H1 (cell line): ENCODE results near the gene AHI1. TPM values are rescaled to one million over a fixed set of nuclear protein-coding genes. Genes with fewer than 3 reads are reported as not detected.

Experiments
- ATF3 ChIP-seq: IDR thresholded peaks from 2 replicates; pipeline ENCODE4 v1.6.1; 2011; ENCODE audit warnings: low read depth, mild to moderate bottlenecking, low read length; ENCODE audit not compliant: insufficient read depth
- CBX8 ChIP-seq: fragments of 300-800, 300-1000 bp; sonication (generic); IDR thresholded peaks from 2 replicates; pipeline ENCODE4 v1.7.1; 2016; ENCODE audit warnings: low read depth, low read length, borderline replicate concordance
- E2F6 ChIP-seq: IDR thresholded peaks from 2 replicates; pipeline ENCODE4 v1.6.1; 2012; ENCODE audit warnings: inconsistent platforms
- EGR1 ChIP-seq: IDR thresholded peaks from 2 replicates; pipeline ENCODE4 v1.6.1; 2011; ENCODE audit warnings: low read depth, low read length, borderline replicate concordance
- EP300 ChIP-seq, 2 experiments: IDR thresholded peaks; 1 replicate in 1 of 2; 2 replicates in 1 of 2; pipeline ENCODE4 v1.6.1; 2011 to 2012; ENCODE audit warnings: low read depth in 2 of 2, low read length in 2 of 2, mild to moderate bottlenecking in 2 of 2, borderline replicate concordance in 1 of 2, inconsistent platforms in 1 of 2, moderate library complexity in 1 of 2
- MAX ChIP-seq: IDR thresholded peaks from 2 replicates; pipeline ENCODE4 v1.6.1; 2012; ENCODE audit warnings: inconsistent platforms
- PHF8 ChIP-seq: fragments of 200-600 bp; sonication (generic); conservative IDR thresholded peaks from 2 replicates; pipeline ENCODE4 v1.7.1; 2012; ENCODE audit warnings: low read depth, mild to moderate bottlenecking, inconsistent platforms, low read length, moderate library complexity
- RXRA ChIP-seq: IDR thresholded peaks from 2 replicates; pipeline ENCODE4 v1.6.1; 2011; ENCODE audit warnings: low read depth, mild to moderate bottlenecking, low read length, moderate library complexity; ENCODE audit not compliant: insufficient read depth
- SAP30 ChIP-seq: fragments of 300-600 bp; sonication (generic); IDR thresholded peaks from 2 replicates; pipeline ENCODE4 v1.7.1; 2012; ENCODE audit warnings: low read length, moderate library complexity, mild to moderate bottlenecking, inconsistent platforms; ENCODE audit not compliant: insufficient read depth, insufficient replicate concordance
- SP2 ChIP-seq: IDR thresholded peaks from 2 replicates; pipeline ENCODE4 v1.6.1; 2012; ENCODE audit warnings: mild to moderate bottlenecking, low read length, inconsistent platforms
- TAF1 ChIP-seq: IDR thresholded peaks from 2 replicates; pipeline ENCODE4 v1.6.1; 2011; ENCODE audit warnings: mild to moderate bottlenecking, low read depth, low read length
- YY1 ChIP-seq: IDR thresholded peaks from 2 replicates; pipeline ENCODE4 v1.6.1; 2011; ENCODE audit warnings: low read depth, mild to moderate bottlenecking, low read length
- polyA plus RNA-seq, 7 experiments: library from polyadenylated mRNA; depleted of rRNA in 3 of 7; stranded (reverse) in 5 of 7; unstranded in 2 of 7; fragments of >200 nt in 5 of 7; fragments of 200-250 nt in 2 of 7; gene quantifications; 1 replicate in 5 of 7; 2 replicates in 1 of 7; 4 replicates in 1 of 7; pipeline versions ENCODE4 v1.2.1 to v1.2.3, GENCODE V29; 2011 to 2013; ENCODE audit warnings: missing spikeins in 2 of 7, mixed read lengths in 2 of 7
- total RNA-seq: library from RNA; stranded (reverse); fragmentation: NEBNext Ultra II Directional; extraction: Animal tissue kit (Norgen Biotek cat#: 25700); gene quantifications from 2 replicates; pipeline ENCODE4 v1.2.1, GENCODE V29; 2021

The AHI1 gene
- total and polyA plus RNA-seq, 2 of the 8 experiments (the other 6 are each of a cell fraction or from before 2014, with no cell fraction given) = 4.2 to 19.6 TPM

GRCh38 chr6:135498185-135498841 lies 773 bp upstream of the AHI1 start (continued):
- TF ChIP-seq RXRA (no peak), SP2 (no peak), MAX (0 out of 2 replicates have a peak, but pooled peaks have one; percentile 9), SAP30 (no peak), EGR1 (no peak), E2F6 (no peak), TAF1 (peak; percentile 46; the same call in 1 of the 2 replicates), YY1 (peak; percentile 84), PHF8 (no peak), EP300 (IDR thresholded peaks at IDR 0.05; ENCODE audit: borderline replicate concordance in 1 of 2, low read depth in 2 of 2, low read length in 2 of 2) (no peak), ATF3 (no peak), CBX8 (no peak)
